Common myeloid progenitor, CD34-positive (primary cell): Measurements from ENCODE around the gene BRAT1.

ENCODE experiments used
- CTCF ChIA-PET: fragments of 350-600 bp; sonication (Branson Sonifier 250); formaldehyde crosslinking; loops from one replicate; lab custom pipeline; 2021; ENCODE audit warnings: antibody characterized with exemption; lab: Charles Lee
- POLR2A ChIA-PET: fragments of 350-600 bp; sonication (Branson Sonifier 250); formaldehyde crosslinking; loops from one replicate; lab custom pipeline; 2021; ENCODE audit warnings: antibody characterized with exemption; lab: Charles Lee
- DNase-seq, 3 donors: peaks; one replicate each; pipeline versions ENCODE4 v3.0.0 to v3.0.0-alpha.2; 2013
- H3K27ac ChIP-seq, 2 experiments: 1 replicate in 1 of 2; 2 replicates in 1 of 2; pipeline ENCODE4 v1.7.0; 2013; ENCODE audit warnings: inconsistent platforms in 2 of 2, low read length in 2 of 2, mild to moderate bottlenecking in 2 of 2, low read depth in 1 of 2, moderate library complexity in 1 of 2; ENCODE audit not compliant: severe bottlenecking in 2 of 2, insufficient read depth in 1 of 2, poor library complexity in 1 of 2
- H3K27me3 ChIP-seq, 5 experiments: replicated peaks in 2 of 5; 1 replicate in 3 of 5; 2 replicates in 2 of 5; pipeline versions ENCODE4 v1.6.1 to v1.7.0; 2013; ENCODE audit warnings: low read length in 4 of 5, mild to moderate bottlenecking in 2 of 5, moderate library complexity in 2 of 5, inconsistent platforms in 1 of 5; ENCODE audit not compliant: insufficient read depth in 5 of 5, control insufficient read depth in 4 of 5
- H3K36me3 ChIP-seq, 4 experiments: 1 replicate in 2 of 4; 2 replicates in 2 of 4; pipeline versions ENCODE4 v1.6.1 to v1.7.0; 2013; ENCODE audit warnings: low read length in 3 of 4, control low read depth in 1 of 4, mild to moderate bottlenecking in 1 of 4; ENCODE audit not compliant: control insufficient read depth in 4 of 4, insufficient read depth in 4 of 4
- H3K4me1 ChIP-seq, 4 experiments: 1 replicate in 3 of 4; 2 replicates in 1 of 4; pipeline versions ENCODE4 v1.6.1 to v1.7.1; 2013; ENCODE audit warnings: low read length in 3 of 4, mild to moderate bottlenecking in 3 of 4, control low read depth in 1 of 4, inconsistent platforms in 1 of 4, moderate library complexity in 1 of 4; ENCODE audit not compliant: control insufficient read depth in 4 of 4, insufficient read depth in 4 of 4; ENCODE audit errors: control extremely low read depth in 1 of 4
- H3K4me3 ChIP-seq, 7 experiments: 1 replicate in 4 of 7; 2 replicates in 3 of 7; pipeline versions ENCODE4 v1.5.1 to v1.7.0; 2013; ENCODE audit warnings: mild to moderate bottlenecking in 7 of 7, low read length in 6 of 7, moderate library complexity in 6 of 7, inconsistent platforms in 2 of 7, low read depth in 2 of 7, control low read depth in 1 of 7; ENCODE audit not compliant: insufficient read depth in 4 of 7, control insufficient read depth in 1 of 7; ENCODE audit errors: extremely low read depth in 1 of 7
- H3K9me3 ChIP-seq, 5 experiments: 1 replicate in 4 of 5; 2 replicates in 1 of 5; pipeline versions ENCODE4 v1.6.1 to v1.7.1; 2013; ENCODE audit warnings: low read length in 4 of 5, mild to moderate bottlenecking in 2 of 5, inconsistent platforms in 1 of 5, low read depth in 1 of 5, moderate library complexity in 1 of 5; ENCODE audit not compliant: control insufficient read depth in 4 of 5, insufficient read depth in 2 of 5; ENCODE audit errors: control extremely low read depth in 1 of 5
- WGBS: methylation state at CpG from one replicate; pipeline ENCODE4 v1.1.5; 2013; ENCODE audit not compliant: insufficient coverage; 5-methylcytosine and 5-hydroxymethylcytosine counted together

BRAT1 gene

GRCh38 chr7:2498708-2499107 is 56.6 kb downstream of the BRAT1 start:
- Histone ChIP-seq H3K4me3 (no peak overlapping the region), H3K36me3 (no peaks in the 10 kb centered on the region), H3K27me3 (no peaks in the 10 kb centered on the region), H3K4me1 (peaks cover 0 to 40% (median 36%) of the 10 kb centered on the region in 4 experiments), H3K27ac (no peak overlapping the region), H3K9me3 (no peaks in the 10 kb centered on the region)
- ChIA-PET POLR2A (interaction anchor here (0.6 to 2.5 kb wide), 5 partner anchors 9 to 77 kb away, joined by 3 to 11 read pairs (median 6); no protein-coding TSS in a partner anchor), CTCF (interaction anchor here (0.8 to 1.4 kb wide), 7 partner anchors 9 to 41 kb away, joined by 3 to 10 read pairs (median 4); no protein-coding TSS in a partner anchor)
- WGBS, result 93% methylated on average over 3 of the region's 6 CpGs
- no peak for DNase-seq

- ChIA-PET CTCF (interaction anchor here (0.7 to 1.7 kb wide), 8 partner anchors 10 to 47 kb away, joined by 3 to 10 read pairs (median 4); no protein-coding TSS in a partner anchor), POLR2A (interaction anchor here (0.6 to 2.5 kb wide), 5 partner anchors 9 to 78 kb away, joined by 3 to 11 read pairs (median 6); no protein-coding TSS in a partner anchor)
- Histone ChIP-seq H3K9me3 (no peaks in the 10 kb centered on the region), H3K27ac (no peak overlapping the region), H3K36me3 (no peaks in the 10 kb centered on the region), H3K4me3 (peak overlapping the region in 2 of 7 experiments; percentile 26 to 33), H3K27me3 (no peaks in the 10 kb centered on the region), H3K4me1 (peaks cover 0 to 36% (median 30%) of the 10 kb centered on the region in 4 experiments)
- 23% methylated on average over 21 of the region's 25 CpGs for WGBS
- peak; percentile 22 to 83 (median 79) for DNase-seq
Measured at GRCh38 chr7:2497500-2498336, 57.6 kb downstream of the BRAT1 start.

- no peak for DNase-seq
- Histone ChIP-seq H3K4me3 (no peak overlapping the region), H3K9me3 (no peaks in the 10 kb centered on the region), H3K27ac (no peak overlapping the region), H3K27me3 (no peaks in the 10 kb centered on the region), H3K4me1 (peaks cover 0 to 33% (median 30%) of the 10 kb centered on the region in 4 experiments), H3K36me3 (no peaks in the 10 kb centered on the region)
- CTCF ChIA-PET, result interaction anchor here (1.7 kb wide), 1 partner anchor 20 kb away, joined by 4 read pairs; no protein-coding TSS in a partner anchor
- WGBS, result 100% methylated on average over 3 of the region's 3 CpGs
- POLR2A ChIA-PET, result no interaction called here
Measured at GRCh38 chr7:2497065-2497464, 58.3 kb downstream of the BRAT1 start.

DNA sequence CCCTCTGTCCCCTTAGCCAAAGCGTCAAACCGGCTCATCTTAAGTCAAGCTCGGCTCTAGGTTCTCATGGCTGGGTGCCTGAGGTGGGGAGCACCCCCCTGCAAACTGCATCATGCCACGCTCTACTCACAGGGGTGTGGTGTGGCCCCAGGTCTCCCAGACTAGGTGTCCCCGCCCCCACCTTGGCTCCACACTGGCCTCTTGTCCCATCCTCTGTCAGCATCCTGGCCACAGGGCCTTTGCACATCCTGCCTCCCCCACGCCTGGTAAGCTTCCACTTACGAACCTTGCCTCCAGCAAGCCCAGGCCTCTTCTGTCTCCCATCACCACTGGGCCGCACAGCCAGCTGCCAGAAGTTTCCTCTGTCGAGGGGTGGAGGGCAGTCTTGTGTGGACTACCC is 58.9 kb downstream of the BRAT1 start:
- Histone ChIP-seq H3K27ac (no peak overlapping the region), H3K4me1 (peaks cover 0 to 33% (median 30%) of the 10 kb centered on the region in 4 experiments), H3K9me3 (no peaks in the 10 kb centered on the region), H3K27me3 (no peaks in the 10 kb centered on the region), H3K36me3 (no peaks in the 10 kb centered on the region), H3K4me3 (no peak overlapping the region)
- POLR2A ChIA-PET, result no interaction called here
- DNase-seq, result no peak
- WGBS, result 97% methylated on average over 7 of the region's 9 CpGs
- CTCF ChIA-PET, result no interaction called here

- Histone ChIP-seq H3K4me1 (peaks cover 0 to 33% (median 30%) of the 10 kb centered on the region in 4 experiments), H3K27me3 (no peaks in the 10 kb centered on the region), H3K4me3 (no peak overlapping the region), H3K9me3 (no peaks in the 10 kb centered on the region), H3K27ac (no peak overlapping the region), H3K36me3 (no peaks in the 10 kb centered on the region)
- CTCF ChIA-PET, result no interaction called here
- DNase-seq, result no peak
- 94% methylated on average over 15 of the region's 25 CpGs for WGBS
- POLR2A ChIA-PET, result no interaction called here
Measured at GRCh38 chr7:2495418-2496299, 59.7 kb downstream of the BRAT1 start.

DNA sequence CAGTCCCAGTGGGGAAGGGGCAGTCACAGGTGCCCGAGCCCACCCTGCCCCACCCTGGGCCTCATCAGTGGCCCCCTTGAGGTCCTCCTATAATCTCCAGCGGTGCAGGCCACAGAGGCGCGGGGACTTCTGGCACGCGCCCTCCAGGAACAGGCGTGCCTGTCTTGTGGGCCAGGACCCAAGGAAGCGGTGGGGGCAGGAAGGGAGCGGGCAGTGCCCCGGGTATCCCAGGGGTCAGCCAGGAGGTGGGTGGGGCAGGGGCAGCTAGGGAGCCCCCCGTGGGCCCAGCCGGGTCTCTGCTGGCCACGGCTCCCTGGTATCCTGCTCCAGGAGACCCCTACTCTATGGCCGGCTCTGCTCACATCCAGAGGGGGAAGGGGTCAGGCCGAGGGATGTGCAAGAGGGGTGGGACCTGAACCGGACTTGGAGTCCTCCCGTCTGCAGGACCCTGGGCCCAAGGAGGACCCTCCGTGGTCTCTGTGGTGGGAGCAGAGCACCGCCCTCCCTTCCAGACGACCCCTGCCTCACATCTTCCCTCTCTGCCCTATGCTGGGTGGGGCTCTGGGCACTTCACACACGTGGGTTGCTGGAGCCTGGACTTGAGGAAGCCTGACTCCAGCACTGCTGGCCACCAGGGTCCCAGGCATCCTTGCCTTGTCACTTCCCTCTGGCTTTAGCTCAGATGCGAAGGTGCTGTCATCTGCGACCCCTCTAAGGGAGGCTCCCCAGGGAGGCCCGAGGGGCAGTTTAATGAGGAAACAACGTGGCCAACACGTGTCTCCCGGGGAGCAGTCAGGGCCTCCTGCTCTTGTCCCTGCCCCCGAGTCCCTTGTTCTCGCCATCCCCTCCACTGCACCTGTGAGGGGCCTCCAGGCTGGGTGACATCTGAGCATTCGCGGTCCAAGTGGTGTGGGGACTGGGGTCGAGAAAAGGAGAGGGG is 60.9 kb downstream of the BRAT1 start:
- DNase-seq, result no peak
- no peak overlapping the region for H3K27ac ChIP-seq
- ChIA-PET POLR2A (no interaction called here), CTCF (interaction anchor here (0.5 kb wide), 1 partner anchor 22 kb away, joined by 3 read pairs; no protein-coding TSS in a partner anchor)
- no peak overlapping the region for H3K4me3 ChIP-seq
- peaks cover 0 to 41% (median 36%) of the 10 kb centered on the region in 4 experiments for H3K4me1 ChIP-seq
- 55% methylated on average over 24 of the region's 32 CpGs for whole genome bisulfite sequencing
- no peaks in the 10 kb centered on the region for H3K9me3 ChIP-seq
- no peaks in the 10 kb centered on the region for H3K36me3 ChIP-seq
- no peaks in the 10 kb centered on the region for H3K27me3 ChIP-seq
